RCC 7860 (cell line): ENCODE measurements around the gene TMED1.
"Not testable (repeated sequence)": the region's sequence is repeated elsewhere in the genome, so short reads cannot be mapped to it uniquely, and the experiment has no call there.

Experiments
- DNase-seq: peaks from one replicate; pipeline ENCODE4 v3.0.0-alpha.2; 2015; ENCODE audit warnings: low spot score
- FAIRE-seq: peaks from 2 replicates; lab custom pipeline; 2012; peaks lifted over from hg19 to GRCh38; lab: Jason Lieb, UNC

The TMED1 gene

DNA sequence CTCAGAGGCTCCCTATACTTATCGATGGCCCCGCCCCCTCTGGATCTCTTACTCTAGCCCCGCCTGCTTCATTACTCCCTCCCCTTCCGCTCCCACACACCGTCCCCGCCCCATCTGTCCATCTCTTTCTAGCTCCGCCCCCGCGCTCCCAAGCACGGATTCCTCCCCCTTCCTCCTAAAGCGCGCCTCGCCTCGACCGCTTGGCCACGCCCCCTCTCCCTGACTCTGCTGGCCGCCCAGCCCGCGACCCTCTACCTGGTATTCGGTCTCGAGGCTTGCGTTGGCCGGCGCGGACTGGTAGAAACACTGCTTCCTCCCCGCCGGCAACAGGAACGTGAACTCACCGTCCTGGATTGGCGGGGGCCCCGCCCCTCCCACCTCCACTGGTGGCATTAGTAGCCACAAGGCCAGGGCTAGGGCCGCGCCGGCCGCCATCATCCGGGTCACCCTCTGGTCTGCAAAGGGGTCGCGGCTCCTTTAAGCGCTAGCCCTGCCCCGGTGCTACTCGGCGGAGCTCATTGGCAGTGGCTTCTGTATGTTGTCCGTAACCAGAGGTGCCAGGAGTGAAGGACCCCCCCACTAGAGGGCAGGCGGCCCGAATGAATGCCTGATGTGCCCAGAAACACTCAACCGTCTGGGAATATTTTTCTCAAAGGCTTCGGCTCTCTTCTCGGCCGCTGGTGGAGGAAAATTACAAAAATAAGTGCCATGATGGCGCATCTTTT lies at the start of gene TMED1:
TMED1 (minus strand) TSS at position 459 of the 725 bp plus-strand sequence; CDS start at position 438, 21 bp downstream.
- peak; percentile 79 for FAIRE-seq
- peak; percentile 96 for DNase-seq

DNA sequence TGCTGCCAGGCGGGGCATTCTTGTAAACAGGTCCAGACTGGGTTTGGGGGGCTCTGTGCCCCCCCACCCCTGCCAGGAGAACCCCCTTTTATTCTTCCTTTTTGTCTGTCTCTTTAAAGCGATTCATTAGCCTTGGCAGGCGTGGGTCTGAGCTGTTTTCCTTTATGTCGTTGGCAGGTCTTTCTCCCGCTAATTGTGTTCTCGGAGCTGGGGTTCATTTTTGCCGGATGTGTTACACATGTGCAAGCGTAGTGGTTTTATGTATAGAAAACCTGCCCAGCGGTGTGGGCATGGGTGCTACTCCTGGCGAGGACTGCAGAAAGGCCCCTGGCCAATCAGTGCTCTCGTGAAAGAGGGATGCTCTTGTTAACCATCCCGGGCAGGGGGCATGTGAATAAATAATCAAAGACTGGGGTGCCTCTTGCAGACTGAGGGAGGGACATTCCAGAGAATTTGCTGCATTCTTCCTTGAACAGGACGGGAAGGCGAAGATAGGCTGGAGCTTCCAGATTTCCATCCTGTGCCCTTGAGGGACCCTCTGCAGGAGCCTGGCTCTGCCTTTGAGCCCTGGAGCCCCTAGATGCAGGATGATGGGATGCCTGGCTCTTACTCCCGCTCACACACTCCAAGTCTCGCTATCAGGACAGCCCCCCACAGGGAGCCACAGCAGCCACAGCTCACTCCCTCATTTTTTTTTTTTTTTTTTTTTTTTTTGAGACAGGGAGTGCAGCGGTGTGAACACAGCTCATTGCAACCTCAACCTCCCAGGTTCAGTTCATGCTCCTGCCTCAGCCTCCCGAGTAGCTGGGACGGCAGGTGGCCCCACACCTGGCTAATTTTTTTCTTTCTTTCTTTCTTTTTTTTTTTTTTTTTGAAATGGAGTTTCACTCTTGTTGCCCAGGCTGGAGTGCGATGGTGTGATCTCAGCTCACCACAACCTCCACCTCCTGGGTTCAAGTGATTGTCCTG lies 49.5 kb upstream of the TMED1 start:
- FAIRE-seq, result no peak
- DNase-seq, result no peak

GRCh38 chr19:10884274-10884673 lies 48.3 kb upstream of the TMED1 start:
- no peak for FAIRE-seq

GRCh38 chr19:10882108-10882457 lies 46.1 kb upstream of the TMED1 start:
- FAIRE-seq (no peak), DNase-seq (no peak)

More at GRCh38 chr19:10884274-10884673, 48.3 kb upstream of the TMED1 start:
- no peak for DNase-seq

GRCh38 chr19:10881403-10882107 lies 45.5 kb upstream of the TMED1 start:
- no peak for FAIRE-seq
- no peak for DNase-seq

DNA sequence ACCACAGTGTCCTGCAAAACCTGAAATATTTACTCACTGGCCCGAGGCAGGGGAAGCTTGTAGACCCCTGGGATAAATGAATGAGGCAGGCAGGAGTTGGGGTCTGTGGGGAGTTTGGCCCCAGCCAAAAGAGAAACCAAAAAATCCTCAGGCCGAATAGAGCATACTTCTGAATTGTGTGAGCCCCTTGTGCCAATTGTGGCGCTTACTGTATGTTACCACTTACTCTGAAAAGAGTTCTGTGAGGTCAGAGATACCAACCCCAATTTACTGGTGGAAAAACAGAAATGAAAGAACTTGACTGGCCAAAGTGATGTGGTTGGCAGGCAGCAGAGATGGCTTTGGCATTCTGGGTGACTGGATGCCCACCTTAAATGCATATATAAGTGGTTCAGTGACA lies 42.2 kb upstream of the TMED1 start:
- FAIRE-seq (no peak), DNase-seq (no peak)

DNA sequence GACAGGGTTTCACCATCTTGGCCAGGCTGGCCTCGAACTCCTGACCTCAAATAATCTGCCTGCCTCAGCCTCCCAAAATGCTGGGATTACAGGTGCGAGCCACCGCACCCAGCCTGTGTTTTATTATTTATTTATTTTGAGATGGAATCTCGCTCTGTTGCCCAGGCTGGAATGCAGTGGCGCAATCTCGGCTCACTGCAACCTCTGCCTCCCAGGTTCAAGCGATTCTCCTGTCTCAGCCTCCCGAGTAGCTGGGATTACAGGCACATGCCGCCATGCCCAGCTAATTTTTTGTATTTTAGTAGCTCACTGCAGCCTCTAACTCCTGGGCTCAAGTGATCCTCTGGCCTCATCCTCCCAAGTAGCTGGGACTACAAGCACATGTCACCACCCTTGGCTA lies 41.6 kb upstream of the TMED1 start:
- FAIRE-seq, DNase-seq: not testable (repeated sequence)

DNA sequence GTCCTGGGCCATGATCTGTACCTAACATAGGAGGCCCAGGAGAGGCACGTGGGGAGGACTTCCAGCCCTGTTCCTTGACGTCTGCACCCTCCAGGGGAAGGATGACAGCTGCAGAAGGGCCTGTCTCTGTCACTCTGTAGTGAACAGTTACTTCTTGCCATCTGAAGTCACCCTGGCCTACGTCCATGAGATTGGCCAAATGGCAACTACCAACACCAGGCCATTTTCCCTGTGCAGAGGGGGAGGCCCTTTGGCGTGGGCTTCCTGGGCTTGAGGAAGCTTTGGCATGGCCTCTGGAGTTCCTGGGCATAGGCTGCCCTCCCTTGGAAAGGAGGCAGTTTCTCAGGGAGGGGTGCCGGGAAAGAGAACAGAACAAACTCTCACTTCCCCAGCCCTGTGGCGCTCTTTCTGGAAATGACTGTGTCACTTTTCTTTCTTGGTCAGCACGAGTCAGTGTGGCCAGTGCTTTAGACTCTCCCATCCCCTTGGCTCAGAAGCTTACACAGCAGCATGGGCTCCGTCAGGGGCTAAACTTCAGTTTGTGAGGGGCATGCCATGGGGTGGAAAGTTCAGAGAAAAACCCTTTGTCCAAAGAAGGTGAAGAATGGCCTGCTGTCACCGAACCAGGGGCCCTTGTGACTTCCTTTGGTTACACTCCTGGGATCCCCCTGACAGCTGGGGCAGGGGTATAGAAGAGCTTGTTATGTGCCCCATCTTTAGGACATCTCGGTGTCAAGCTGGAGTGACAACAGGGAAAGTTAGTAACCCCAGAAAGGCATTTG lies 40.6 kb upstream of the TMED1 start:
- DNase-seq, result no peak
- no peak for FAIRE-seq

DNA sequence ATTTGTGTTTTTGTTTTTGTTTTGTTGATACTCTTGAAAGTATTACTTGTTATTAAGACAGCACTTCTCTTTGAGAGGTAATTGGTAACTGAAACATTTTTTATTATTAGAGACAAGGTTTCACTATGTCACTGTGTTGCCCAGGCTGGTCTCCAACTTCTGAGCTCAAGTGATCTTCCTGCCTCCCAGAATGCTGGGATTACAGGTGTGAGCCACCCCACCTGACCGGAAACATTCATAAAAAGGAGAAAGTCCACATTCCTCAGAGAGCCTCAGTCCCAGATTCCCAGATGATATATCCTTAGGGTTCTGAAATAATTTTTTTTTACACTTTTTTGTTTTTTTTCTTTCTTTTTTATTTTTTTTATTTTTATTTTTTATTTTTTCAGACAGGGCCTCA lies 38.0 kb upstream of the TMED1 start:
- FAIRE-seq, result no peak

GRCh38 chr19:10872546-10873107 lies 36.6 kb upstream of the TMED1 start:
- no peak for FAIRE-seq
- no peak for DNase-seq

More for the DNA sequence above, 38.0 kb upstream of the TMED1 start:
- no peak for DNase-seq

- FAIRE-seq (no peak), DNase-seq (no peak)
Observed at GRCh38 chr19:10871711-10872545, 35.9 kb upstream of the TMED1 start.

- FAIRE-seq (no peak), DNase-seq (peak; percentile 96)
Observed at GRCh38 chr19:10870955-10871603, 35.1 kb upstream of the TMED1 start, which contains the start of gene CARM1. Gene CARM1, plus strand, starts transcription at chr19:10871553. Its CDS starts 150 bp downstream, at chr19:10871703.

GRCh38 chr19:10870501-10870954 lies 34.5 kb upstream of the TMED1 start:
- DNase-seq (no peak), FAIRE-seq (no peak)

DNA sequence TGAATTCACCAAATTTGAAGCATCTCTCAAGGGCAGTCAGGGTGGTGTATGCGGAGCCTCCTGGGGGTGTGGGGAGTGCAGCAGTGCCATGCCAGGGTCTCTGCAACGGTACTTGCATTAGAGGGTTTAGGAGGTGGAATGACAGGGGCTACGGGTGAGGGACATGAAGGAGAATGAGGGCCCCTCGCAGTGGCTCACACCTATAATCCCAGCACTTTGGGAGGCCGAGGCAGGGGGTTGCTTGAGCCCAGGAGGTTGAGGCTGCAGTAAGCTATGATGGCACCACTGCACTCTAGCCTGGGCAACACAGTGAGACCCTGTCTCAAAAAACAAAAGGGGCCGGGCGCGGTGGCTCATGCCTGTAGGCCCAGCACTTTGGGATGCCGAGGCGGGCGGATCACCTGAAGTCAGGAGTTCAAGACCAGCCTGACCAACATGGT lies 33.9 kb upstream of the TMED1 start:
- FAIRE-seq, DNase-seq: not testable (repeated sequence)

DNA sequence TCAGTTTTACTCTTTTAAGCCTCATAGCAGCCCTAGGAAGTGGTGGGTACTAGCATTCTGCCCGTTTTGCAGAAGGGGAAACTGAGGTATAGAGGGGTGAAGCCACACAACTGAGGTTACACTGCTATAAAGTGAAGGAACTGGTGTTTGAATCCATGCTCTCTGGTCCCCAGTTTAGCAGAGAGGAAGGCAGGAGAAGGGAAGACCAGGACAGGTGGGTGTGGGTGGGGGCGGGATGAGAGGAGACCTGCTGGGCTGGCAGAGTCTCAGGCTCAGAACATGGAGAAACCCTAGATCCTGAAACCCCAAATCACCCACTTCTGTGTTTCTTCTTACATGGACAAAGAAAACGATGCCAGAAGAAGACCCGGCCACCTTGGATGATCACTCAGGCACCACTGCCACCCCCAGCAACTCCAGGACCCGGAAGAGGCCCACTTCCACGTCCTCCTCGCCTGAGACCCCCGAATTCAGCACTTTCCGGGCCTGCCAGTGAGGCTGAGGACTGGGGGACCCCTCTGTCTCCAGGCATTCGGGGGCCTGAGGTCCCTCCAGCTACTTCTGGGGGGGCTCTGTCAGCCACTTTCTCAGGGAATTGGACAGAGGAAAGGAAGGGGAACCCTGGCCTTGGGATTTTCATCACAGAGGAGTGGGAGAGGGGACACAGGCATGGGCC lies 33.0 kb upstream of the TMED1 start:
- FAIRE-seq (no peak), DNase-seq (no peak)

DNA sequence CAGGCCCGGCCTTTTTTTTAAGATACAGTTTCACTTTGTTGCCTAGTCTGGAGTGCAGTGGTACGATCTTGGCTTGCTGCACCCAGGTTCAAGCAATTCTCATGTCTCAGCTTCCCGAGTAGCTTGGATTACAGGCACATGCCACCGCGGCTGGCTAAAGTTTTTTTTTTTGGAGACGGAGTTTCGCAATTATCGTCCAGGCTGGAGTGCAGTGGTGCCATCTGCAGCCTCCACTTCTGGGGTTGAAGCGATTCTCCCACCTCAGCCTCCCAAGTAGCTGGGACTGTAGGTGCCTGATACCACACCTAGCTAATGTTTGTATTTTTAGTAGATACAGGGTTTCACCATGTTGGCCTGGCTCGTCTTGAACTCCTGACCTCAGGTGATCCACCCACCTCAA lies 30.5 kb upstream of the TMED1 start:
- no peak for DNase-seq
- no peak for FAIRE-seq

GRCh38 chr19:10864538-10864899 lies 28.5 kb upstream of the TMED1 start:
- FAIRE-seq (peak; percentile 23), DNase-seq (peak; percentile 66)
